ENCODE data around the gene ZNF382.

Gene ZNF382

DNA sequence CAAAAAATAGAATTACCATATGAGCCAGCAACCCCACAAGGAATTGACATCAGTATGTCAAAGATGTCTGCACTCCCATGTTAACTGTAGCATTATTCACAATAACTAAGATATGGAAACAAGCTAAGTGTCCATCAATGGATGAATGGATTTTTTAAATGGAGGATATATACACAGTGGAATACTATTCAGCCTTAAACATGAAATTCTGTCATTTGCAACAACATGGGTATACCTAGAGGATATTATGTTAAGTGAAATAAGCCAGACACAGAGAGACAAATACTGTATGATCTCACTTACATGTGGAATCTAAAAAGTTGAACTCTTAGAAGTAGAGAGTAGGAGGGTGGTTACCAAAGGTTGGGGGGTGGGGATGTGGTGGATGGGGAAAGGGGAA lies 74.3 kb downstream of the ZNF382 start:
- DNase-seq (ENCODE audit: low spot score) = no peak
